Hypothalamus (tissue), 51 donors: ENCODE measurements around the gene PTPRK.
"Not testable (repeated sequence)": the region's sequence is repeated elsewhere in the genome, so short reads cannot be mapped to it uniquely, and the experiment has no call there.

Experiments
- DNase-seq, 51 donors: peaks; one replicate each; lab custom pipeline; 2025; lab: John Stamatoyannopoulos, UW

The PTPRK gene

DNA sequence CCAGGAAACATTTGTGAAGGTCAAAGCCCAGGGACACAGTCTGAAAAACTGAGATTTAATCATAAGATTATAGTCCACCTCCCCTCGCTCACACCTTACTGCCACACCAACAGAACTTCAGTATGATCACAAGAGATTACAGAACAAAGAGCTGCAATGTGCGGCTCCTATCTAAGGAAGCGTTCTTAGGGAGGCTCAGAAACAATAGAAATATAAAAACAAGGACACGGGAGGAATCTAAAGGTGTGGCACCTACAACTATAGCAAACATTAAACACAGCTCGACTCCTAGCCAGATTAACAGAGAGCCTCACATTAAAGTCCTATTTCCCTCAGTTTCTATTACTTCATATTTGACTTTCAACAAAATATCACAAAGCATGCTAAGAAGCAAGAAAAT is 579.2 kb downstream of the PTPRK start:
- no peak for DNase-seq

DNA sequence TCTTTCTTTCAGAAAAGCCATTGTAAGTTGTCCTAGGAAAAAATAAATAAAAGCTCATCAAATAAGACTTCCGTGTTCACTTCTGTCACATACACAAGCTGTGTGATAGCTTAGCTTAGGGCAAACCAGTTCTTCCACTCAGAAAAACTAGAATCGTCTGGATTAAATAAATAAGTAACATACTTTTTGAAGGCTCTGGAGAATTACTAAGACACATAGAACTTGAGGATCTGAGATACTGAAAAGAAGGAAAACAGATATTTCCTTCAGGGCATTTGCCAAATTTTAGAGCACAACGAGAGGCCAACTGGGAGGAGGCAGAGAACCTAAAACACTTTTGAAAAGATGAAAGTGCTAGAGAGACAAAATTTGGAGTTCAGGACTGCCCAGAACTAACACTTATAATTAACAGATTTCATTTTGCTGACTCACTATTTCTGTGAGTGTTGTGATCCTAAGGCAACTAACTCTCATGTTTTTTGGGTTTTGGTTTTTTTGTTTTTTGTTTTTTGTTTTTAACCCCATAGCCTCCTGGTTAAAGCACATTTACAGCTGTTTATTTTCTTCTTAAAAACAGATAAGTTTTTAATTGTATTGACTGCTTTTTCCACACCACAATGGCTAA is 580.8 kb downstream of the PTPRK start:
- no peak for DNase-seq

DNA sequence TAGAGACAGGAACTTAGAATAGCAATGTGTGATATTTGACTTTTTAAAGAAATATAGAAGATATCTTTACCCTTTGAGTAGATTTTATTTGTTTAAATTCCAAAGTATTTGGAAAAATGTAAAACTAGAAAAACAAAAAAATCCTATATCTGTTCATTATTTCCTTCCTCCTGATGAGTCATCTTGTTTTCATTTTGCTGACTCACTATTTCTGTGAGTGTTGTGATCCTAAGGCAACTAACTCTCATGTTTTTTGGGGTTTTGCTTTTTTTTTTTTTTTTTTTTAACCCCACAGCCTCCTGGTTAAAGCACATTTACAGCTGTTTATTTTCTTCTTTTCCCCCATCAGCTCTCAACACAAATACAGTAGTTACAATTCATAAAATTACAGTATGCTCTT is 581.7 kb downstream of the PTPRK start:
- DNase-seq: no peak

DNA sequence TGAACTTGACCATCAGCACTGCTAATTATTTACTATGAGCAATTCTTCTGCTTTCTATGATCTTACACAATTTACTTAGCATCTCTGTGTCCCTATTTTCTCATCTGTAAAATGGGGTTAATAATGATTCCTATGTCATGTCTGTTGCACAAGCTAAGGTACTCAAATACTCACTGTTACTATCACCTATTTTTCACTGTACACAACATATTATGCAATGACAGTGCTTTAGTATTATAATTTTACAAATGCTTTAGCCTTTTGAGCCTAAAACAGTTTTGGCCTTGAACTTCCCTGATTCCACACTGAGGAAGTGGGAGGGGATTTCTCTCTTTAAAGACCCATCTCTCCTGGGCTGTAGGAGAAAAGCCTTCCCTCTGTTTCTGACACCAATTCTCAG is 582.7 kb downstream of the PTPRK start:
- DNase-seq: no peak

DNA sequence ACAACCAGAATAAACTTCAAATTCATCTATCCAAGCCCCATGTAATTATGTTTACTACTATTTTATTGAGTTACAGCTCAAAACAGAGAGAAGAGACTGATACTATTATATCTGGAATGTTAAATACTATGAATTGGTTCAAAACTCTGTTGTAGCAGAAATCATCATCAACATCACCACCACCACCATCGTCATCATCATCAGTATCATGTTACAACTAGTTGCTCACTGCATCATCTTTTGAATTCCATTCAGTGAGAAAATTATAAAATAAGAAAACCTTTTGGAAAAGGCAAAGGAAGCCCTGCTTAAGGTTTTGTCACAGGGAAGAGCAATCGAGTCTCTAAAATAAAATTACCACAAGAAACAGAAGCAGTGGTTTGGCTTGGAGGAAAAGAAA is 583.3 kb downstream of the PTPRK start:
- no peak for DNase-seq

DNA sequence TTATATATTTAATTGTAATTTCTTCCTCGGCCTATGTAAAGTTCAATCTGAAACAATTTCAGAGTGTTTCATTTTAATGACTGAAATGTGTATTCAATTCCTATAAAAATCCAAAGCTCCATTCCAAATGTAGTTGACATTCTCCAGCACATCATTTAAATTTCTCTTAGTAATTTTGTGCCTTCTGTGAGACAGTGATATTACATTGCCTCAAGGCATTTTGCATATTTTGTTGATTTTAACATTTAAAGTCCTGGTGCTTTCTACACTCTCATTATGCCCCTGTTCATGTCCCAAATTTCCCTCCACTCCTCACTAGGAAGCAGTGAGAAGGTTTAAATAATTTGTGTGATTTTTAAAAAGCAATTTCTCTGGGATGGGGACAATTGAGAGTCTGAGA is 585.4 kb downstream of the PTPRK start:
- DNase-seq: no peak

DNA sequence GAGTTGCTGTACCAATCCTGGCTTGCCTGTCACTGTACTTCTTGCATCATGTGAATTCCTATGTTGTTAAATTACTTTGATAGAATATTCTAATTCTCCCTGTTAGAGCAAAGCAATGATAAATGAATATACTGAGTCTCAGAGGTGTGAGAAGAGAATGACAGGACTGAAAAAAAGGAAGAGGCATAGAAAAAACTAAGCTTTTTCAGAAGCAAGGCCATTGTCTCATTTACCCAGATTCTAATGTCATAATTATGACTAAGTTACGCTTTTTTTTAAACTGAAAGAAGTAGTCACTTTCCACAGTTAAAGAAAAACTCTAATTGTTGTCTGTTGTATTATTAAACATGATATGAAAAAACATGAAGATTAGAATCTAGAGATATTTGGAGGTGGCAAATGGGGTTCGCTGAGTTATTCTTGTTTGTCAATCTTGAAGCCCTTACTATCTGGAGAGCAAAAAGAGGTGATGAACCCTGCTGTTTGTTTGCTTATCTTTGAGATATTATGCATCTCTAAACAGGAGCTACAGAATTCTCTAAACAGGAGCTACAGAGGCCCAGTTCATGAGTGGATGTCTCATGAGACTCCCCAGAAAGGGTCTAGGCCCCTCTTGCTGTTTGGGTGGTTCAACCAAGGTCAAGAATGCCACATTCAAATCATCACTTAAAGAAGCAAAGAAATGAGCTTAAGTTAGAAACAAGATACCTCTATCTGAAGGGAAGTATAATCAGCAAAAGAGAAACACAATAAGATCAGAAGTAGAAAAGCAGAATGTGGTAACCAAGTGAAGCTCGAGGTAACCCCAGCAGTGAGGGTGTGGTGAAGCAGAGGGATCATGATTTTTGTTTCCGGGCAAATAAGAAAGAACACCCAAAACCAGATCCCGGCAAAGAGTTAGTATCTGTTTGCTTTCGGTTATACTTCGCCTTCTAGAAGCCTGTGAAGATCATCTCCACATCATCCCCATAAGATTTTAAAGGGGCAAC is 586.3 kb downstream of the PTPRK start:
- no peak for DNase-seq

DNA sequence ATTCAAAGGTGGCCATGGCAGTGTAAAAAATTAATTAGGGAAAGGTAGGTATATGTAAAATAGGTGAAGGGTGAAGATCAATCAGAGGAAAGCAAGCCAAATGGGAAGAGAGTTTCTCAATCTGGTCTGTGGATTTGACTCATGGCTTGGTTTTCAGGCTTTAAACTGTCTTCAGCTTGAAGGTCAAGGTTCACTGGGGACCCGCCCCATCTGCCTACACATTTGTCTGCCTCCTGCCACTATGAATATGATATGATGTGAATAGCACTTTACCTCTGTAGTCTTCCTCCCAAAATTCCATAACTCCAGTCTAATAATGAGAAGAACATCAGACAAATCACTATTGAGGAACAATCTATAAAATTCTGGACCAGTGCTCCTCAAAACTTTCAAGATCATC is 587.3 kb downstream of the PTPRK start:
- no peak for DNase-seq

DNA sequence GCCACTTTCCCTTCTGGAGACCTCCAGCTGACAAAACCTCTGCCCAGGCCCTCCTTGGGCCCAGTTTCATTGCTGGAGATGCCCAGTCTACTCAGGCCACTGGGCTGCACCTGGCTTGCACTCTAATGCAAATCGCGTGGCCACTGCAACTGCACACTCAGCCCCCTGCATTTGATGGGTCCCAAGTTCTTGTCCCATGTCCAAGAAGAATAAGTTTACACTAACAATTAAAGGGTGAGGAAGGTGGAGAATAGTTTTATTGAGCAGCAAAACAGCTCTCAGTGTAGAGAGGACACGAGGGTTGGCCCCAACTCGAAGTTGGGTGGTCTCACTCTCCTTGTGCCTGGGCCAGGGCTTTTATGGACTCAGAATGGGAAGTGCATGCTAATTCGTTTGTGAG is 587.7 kb downstream of the PTPRK start:
- no peak for DNase-seq

DNA sequence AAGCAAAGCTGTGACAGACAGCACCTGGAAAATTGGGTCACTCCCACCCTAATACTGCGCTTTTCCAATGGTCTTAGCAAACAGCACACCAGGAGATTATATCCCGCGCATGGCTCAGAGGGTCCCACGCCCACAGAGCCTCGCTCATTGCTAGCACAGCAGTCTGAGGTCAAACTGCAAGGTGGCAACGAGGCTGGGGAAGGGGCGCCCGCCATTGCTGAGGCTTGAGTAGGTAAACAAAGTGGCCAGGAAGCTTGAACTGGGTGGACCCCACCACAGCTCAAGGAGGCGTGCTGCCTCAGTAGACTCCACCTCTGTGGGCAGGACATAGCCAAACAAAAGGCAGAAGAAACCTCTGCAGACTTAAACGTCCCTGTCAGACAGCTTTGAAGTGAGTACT is 594.0 kb downstream of the PTPRK start:
- not testable (repeated sequence) for DNase-seq

DNA sequence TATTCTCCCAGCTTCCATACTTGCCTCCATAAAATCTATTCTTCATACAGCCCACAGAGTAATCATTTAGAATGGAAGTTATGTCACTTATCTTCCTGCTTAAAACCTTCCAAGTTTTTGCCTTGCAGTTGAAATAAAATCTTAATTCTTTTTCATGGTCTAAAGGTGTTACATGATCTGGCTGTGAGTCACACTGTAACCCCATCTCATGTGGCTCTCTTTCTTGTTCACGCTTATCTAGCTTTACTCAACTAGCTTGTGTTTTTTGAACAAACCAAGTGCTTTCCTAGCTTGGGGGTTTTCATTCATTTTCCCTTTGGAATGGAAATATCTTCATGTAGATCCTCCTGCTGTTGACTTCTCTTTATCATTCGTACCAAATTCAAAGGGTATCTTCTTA is 596.0 kb downstream of the PTPRK start:
- no peak for DNase-seq

DNA sequence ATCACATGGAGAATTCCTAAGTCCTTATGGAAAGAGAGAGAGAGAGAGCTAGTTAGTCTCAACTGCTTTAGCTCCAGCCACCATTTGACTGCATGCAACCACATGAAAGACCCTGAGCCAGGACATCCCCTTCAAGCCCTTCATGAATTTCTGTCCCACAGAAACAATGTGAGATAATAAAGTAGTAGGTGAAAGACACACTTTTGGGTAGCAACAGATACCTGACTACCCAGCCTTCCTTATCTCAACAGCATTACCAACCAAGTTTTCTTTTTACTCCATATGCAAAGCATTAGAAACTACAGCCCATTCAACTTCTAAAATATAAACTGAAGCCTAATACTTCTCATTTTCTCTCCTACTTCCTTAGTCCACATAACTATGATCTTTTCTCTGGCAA is 596.4 kb downstream of the PTPRK start:
- DNase-seq: no peak

DNA sequence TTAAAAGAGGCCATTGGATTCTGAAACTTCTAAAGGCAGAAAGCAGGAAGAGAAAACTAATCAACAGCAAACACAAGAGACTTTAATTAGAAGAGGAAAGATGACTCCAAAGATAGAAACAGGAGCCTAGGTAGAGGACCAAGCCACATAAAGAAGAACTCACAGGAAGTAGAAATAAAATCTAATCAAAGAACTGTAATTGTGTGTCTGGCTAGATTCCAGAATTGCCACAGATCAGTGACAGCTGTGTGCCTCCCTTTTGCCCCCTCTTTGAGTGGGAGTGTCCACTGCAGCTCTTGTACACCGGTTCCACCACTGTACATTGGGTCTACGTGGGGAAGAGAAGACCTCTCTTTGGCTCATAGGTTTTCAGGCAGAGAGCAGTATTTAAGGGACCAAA is 597.3 kb downstream of the PTPRK start:
- no peak for DNase-seq

DNA sequence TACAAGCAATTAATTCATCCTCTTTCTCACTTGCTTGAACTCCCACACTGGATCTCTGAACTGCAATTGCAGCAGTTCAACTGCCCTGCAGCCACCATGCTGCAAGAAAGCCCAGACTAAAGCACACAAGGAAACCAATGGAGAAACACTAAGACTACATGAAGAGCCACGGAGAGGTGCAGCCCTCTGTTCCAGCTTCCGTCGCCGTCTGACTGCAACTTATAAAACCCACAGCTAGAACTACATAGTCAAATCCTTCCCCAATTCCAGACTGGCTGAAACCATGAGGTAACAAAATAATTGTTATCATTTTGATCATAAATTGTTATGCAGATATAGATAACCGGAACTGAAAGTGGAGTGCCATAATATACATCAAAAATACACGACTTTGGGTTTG is 598.4 kb downstream of the PTPRK start:
- DNase-seq: no peak

DNA sequence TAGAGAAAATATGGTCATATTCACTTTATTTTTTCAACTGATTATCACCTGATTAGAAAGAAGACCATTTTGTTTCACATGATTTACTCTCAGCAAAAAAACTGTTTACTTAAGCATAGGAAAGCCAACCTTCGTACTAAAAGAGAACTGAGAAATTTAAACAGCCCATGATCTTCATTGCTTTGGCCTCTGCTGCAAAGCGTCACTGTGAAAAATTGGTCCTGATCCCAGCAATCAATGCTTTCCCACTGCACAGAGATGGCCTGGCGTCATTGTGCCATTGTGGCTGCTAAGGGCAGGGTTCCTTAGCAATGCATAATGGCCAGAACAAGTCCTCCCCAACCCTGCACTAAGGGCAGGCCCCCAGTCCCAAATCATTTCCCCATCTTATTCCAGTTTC is 599.6 kb downstream of the PTPRK start:
- peak in 2 of 51 donors; percentile 0 to 2 for DNase-seq
